Epithelial cell of proximal tubule (primary cell): Measurements from ENCODE around the gene NRP1. TPM values are rescaled to one million over a fixed set of nuclear protein-coding genes. Genes with fewer than 3 reads are reported as not detected.

Experiments
- DNase-seq: peaks from one replicate; pipeline ENCODE4 v3.0.0-alpha.2; 2011; ENCODE audit warnings: low read depth
- H3K4me3 ChIP-seq: 2 replicates; pipeline ENCODE4 v1.5.1; 2011; ENCODE audit warnings: low read depth, mild to moderate bottlenecking, low read length
- CTCF ChIP-seq: conservative IDR thresholded peaks from 2 replicates; pipeline ENCODE4 v1.5.1; 2012; ENCODE audit warnings: low read depth, mild to moderate bottlenecking, low read length
- total RNA-seq: library from RNA; depleted of rRNA; stranded (reverse); fragments of >200 nt; gene quantifications from 2 replicates; pipeline ENCODE4 v1.2.3, GENCODE V29; 2015

Gene NRP1
- total RNA-seq, 1 donor from 2014 or later = 62.7 TPM

DNA sequence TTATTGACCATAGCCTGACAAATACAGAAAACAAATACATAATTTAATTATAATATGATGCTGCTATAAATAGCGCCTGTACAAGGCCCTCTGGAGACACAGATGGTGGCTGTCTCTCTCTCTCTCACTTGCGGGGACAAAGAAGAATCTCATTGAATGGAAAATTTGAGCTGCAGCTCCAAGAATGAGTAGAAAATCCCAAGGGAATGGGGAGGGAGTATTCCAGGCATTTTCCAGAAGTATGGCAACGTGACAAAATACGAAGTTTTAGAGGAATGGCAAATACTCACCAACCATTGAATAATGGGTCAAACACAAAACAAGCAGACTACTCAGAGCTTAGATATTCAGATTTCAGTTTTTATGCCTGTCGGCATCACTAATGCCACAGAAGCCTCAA is 179.9 kb downstream of the NRP1 start:
- DNase-seq = no peak
- TF ChIP-seq CTCF = no peak
- H3K4me3 ChIP-seq = no peak overlapping the region

GRCh38 chr10:33153968-33154327 is 180.5 kb downstream of the NRP1 start:
- H3K4me3 ChIP-seq = no peak overlapping the region
- no peak for TF ChIP-seq CTCF
- no peak for DNase-seq

- TF ChIP-seq CTCF = no peak
- H3K4me3 ChIP-seq = no peak overlapping the region
- no peak for DNase-seq
These were observed 181.1 kb downstream of the NRP1 start for GRCh38 chr10:33153251-33153967.

GRCh38 chr10:33152750-33153149 is 181.7 kb downstream of the NRP1 start:
- TF ChIP-seq CTCF = no peak
- no peak for DNase-seq
- no peak overlapping the region for H3K4me3 ChIP-seq

DNA sequence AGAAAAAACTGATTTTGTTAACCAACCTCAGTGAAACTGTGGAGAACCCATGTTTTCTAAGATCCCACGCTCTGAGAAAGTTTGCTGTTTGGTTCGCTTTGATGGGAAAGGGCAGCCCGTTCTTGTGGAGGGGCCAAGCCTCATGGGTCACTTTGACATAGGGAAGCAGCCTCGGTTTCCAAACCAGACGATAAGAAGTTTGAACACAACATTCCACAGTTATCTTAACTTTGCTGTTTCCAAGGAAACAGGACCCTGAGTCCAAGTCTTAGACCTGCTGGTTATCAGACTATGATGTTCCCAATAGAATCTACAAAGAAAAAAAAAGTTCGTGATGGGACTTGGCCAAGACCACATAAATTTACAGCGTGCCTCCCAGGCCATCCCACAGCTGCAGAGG is 182.3 kb downstream of the NRP1 start:
- no peak for TF ChIP-seq CTCF
- no peak for DNase-seq
- H3K4me3 ChIP-seq = no peak overlapping the region

DNA sequence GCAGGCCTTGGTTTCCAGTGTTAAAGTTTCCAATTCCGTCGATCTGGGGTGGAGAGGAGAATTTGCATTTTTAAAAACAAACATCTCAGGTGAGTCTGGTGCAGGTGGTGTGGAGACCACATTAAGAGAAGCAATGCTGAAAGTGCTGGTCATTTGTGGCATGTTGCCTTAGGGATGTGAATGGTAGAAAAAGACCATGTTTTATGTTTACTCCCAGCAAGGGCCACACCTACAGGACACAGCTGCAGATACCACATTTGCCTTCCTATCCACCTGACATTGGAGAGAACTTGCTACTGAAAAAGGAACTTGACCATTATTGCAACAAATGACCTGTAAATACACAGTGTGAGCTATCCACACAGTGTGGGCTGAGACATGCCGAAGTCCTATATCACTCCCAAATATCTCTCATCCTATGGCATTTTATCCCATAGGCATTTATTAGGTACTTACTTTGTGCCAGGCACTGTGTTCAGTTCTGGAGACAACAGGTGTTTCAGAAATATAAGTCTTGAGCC is 183.1 kb downstream of the NRP1 start:
- no peak for DNase-seq
- H3K4me3 ChIP-seq = no peak overlapping the region
- TF ChIP-seq CTCF = no peak

GRCh38 chr10:33150889-33151288 is 183.6 kb downstream of the NRP1 start:
- no peak for DNase-seq
- no peak overlapping the region for H3K4me3 ChIP-seq
- TF ChIP-seq CTCF = no peak
